H1 (cell line): ENCODE data around the gene ACTR3C.

ENCODE experiments used
- CBX5 ChIP-seq: fragments of 300-800, 300-1000 bp; sonication (generic); IDR thresholded peaks from 2 replicates; pipeline ENCODE4 v1.7.1; 2016; ENCODE audit warnings: antibody characterized with exemption, low read length, low read depth
- CEBPB ChIP-seq: IDR thresholded peaks from 2 replicates; pipeline ENCODE4 v1.6.1; 2012; ENCODE audit warnings: low read depth, low read length
- CHD2 ChIP-seq: IDR thresholded peaks from 2 replicates; pipeline ENCODE4 v1.6.1; 2012; ENCODE audit warnings: low read length, improper control_type of control experiment
- EZH2 ChIP-seq: fragments of 200-600 bp; sonication (generic); IDR thresholded peaks from 2 replicates; pipeline ENCODE4 v1.7.1; 2012; ENCODE audit warnings: low read depth, mild to moderate bottlenecking, moderate library complexity, low read length, inconsistent platforms; ENCODE audit not compliant: severe bottlenecking
- GABPA ChIP-seq: IDR thresholded peaks from 2 replicates; pipeline ENCODE4 v1.6.1; 2011; ENCODE audit warnings: mild to moderate bottlenecking, low read length, moderate library complexity, borderline replicate concordance; ENCODE audit not compliant: insufficient read depth
- HDAC6 ChIP-seq: IDR thresholded peaks from one replicate; pipeline ENCODE4 v1.7.1; 2012; ENCODE audit warnings: low read depth, mild to moderate bottlenecking, inconsistent platforms, low read length, moderate library complexity
- MAFK ChIP-seq: IDR thresholded peaks from 2 replicates; pipeline ENCODE4 v1.6.1; 2012; ENCODE audit warnings: low read depth, mild to moderate bottlenecking, improper control_type of control experiment, low read length
- PHF8 ChIP-seq: fragments of 200-600 bp; sonication (generic); conservative IDR thresholded peaks from 2 replicates; pipeline ENCODE4 v1.7.1; 2012; ENCODE audit warnings: low read depth, mild to moderate bottlenecking, inconsistent platforms, low read length, moderate library complexity
- POLR2A ChIP-seq, 2 experiments: IDR thresholded peaks; 1 replicate in 1 of 2; 2 replicates in 1 of 2; pipeline ENCODE4 v1.6.1; 2011; ENCODE audit warnings: low read depth in 2 of 2, low read length in 2 of 2, mild to moderate bottlenecking in 2 of 2; ENCODE audit errors: control extremely low read depth in 1 of 2
- RAD21 ChIP-seq, 2 experiments: IDR thresholded peaks in 1 of 2; conservative IDR thresholded peaks in 1 of 2; 2 replicates each; pipeline ENCODE4 v1.6.1; 2011; ENCODE audit warnings: low read depth in 2 of 2, low read length in 2 of 2, improper control_type of control experiment in 1 of 2, inconsistent platforms in 1 of 2, mild to moderate bottlenecking in 1 of 2, moderate library complexity in 1 of 2
- RFX5 ChIP-seq: IDR thresholded peaks from 2 replicates; pipeline ENCODE4 v1.6.1; 2011; ENCODE audit warnings: low read depth, low read length, improper control_type of control experiment, borderline replicate concordance
- SP4 ChIP-seq: IDR thresholded peaks from 2 replicates; pipeline ENCODE4 v1.6.1; 2012; ENCODE audit warnings: low read length, inconsistent platforms
- TEAD4 ChIP-seq: IDR thresholded peaks from 2 replicates; pipeline ENCODE4 v1.6.1; 2012; ENCODE audit warnings: low read depth, low read length, inconsistent platforms, mixed read lengths
- TF ChIP-seq, protein P1 (sequence below), 3 experiments: IDR thresholded peaks; 1 replicate in 2 of 3; 2 replicates in 1 of 3; pipeline versions ENCODE4 v1.5.1 to v1.6.1; 2011; ENCODE audit warnings: low read length in 3 of 3, mild to moderate bottlenecking in 3 of 3, inconsistent platforms in 2 of 3, low read depth in 1 of 3, moderate library complexity in 1 of 3; ENCODE audit not compliant: insufficient read depth in 1 of 3; ENCODE audit errors: control extremely low read depth in 1 of 3

DNA sequence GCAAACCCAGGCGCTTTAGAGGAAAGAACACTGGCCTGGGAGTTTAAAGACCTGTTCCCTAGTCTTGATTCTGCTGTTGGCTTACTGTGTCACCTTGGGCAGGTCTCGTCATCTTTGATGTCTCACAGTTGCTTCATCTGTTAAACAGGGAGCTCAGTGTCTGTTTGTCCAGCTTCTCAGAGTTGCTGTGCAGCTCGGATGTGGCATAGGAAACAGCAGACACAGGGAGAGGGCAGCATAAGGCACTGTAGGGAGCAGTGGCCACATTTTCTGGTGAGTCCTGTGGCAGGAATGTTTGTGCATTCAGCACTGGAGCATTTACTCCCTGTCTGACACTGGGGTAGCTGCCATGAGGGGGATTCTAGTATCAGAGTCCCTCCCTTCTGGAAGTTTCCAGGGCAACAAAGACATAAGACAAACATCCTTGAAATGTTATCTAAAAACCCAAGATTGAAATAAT is 47.3 kb upstream of the ACTR3C start:
- TF ChIP-seq, protein P1, sequence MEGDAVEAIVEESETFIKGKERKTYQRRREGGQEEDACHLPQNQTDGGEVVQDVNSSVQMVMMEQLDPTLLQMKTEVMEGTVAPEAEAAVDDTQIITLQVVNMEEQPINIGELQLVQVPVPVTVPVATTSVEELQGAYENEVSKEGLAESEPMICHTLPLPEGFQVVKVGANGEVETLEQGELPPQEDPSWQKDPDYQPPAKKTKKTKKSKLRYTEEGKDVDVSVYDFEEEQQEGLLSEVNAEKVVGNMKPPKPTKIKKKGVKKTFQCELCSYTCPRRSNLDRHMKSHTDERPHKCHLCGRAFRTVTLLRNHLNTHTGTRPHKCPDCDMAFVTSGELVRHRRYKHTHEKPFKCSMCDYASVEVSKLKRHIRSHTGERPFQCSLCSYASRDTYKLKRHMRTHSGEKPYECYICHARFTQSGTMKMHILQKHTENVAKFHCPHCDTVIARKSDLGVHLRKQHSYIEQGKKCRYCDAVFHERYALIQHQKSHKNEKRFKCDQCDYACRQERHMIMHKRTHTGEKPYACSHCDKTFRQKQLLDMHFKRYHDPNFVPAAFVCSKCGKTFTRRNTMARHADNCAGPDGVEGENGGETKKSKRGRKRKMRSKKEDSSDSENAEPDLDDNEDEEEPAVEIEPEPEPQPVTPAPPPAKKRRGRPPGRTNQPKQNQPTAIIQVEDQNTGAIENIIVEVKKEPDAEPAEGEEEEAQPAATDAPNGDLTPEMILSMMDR (IDR thresholded peaks at IDR 0.05; ENCODE audit: control extremely low read depth in 1 of 3, insufficient read depth in 1 of 3, low read depth in 1 of 3, low read length in 3 of 3) = no peak
- TF ChIP-seq HDAC6 (no peak), GABPA (no peak), TEAD4 (no peak), POLR2A (IDR thresholded peaks at IDR 0.05; ENCODE audit: control extremely low read depth in 1 of 2, low read depth in 2 of 2, low read length in 2 of 2) (no peak; a peak in 1 of 3 replicates), CHD2 (no peak), RAD21 (IDR thresholded peaks at IDR 0.05 in 1 of 2, conservative IDR thresholded peaks at IDR 0.05 in 1 of 2; ENCODE audit: low read depth in 2 of 2, low read length in 2 of 2) (no peak), SP4 (no peak), PHF8 (no peak), RFX5 (no peak), MAFK (no peak), CEBPB (no peak), CBX5 (no peak), EZH2 (no peak)
